NOMO-1 treated with DMSO at 0.1 percent for 48 hours (cell line): Measurements from ENCODE around the gene RASAL2.
"Not testable (repeated sequence)": the region's sequence is repeated elsewhere in the genome, so short reads cannot be mapped to it uniquely, and the experiment has no call there.

Experiments
- DNase-seq: peaks from one replicate; lab custom pipeline; 2025; ENCODE audit not compliant: unreplicated experiment; lab: John Stamatoyannopoulos, UW

Gene RASAL2

DNA sequence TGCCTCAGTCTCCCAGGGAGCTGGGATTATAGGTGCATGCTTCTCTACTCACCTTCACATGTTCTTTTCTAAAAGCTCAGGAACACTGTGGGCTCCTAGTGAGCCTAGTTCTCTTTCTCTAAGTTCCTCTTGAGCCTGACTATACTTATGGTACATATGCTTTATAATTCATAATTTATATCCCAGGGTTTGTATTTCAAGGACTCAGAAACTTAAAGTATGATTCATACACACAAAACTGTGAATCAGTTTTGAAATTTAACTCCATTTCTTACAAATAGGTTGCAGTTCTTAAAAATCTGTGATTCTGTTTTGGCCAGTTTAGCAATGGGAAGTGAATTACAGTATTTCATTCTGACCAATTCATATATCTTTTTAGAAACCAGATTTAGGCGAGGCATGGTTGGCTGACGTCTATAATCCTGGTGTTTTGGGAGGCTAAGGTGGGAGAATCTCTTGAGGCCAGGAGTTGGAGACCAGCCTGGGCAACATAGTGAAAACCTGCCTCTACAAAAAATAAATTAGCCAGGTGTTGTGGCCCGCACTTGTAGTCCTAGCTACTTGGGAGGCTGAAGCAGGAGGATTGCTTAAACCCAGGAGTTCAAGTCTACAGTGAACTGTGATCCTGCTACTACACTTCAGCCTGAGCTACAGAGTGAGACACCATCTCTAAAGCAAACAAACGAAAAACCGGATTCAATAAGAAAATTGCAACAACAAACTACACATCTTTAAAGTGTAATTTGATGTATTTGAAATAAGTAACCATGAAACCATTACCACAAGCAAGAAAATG is 15.6 kb downstream of the RASAL2 start:
- no peak for DNase-seq

DNA sequence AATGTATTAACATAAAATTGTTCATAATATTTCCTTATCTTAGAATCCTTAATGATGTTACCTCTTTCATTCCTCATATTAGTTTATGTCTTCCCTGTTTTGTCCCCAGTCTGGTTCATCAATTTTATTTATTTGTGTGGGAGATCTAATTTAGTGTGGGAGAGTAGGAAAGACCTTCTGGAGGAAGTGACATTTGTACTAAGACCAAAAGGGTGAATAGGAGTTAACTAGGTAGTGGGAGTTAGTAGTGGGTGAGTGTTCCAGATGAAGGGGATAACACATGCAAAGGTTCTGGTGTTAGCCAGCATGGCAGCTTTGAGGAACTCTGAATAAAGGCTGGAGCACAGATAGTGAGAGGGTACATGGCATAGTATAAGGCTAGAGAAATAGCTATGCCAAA is 21.4 kb downstream of the RASAL2 start:
- DNase-seq = no peak

DNA sequence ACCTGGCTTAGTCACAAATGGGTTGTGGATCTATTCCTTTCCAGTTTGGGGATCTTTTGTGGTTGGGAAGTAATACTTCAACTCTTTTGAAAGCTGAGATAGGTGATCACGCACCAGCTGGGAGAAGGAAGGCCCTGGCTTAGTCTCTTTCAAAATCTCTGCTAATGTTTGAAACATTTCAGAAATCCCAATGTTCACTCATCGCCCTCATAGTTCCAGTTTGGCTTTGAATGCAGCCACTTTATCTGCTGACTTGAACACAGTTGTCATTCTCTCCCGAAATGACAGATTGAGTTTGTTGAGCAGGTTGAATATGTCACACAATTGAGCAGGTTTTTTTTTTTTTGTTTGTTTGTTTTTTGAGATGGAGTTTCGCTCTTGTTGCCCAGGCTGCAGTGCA is 24.6 kb downstream of the RASAL2 start:
- DNase-seq = no peak

GRCh38 chr1:178119628-178120027 is 25.7 kb downstream of the RASAL2 start:
- peak; percentile 99 for DNase-seq

GRCh38 chr1:178120088-178120487 is 26.2 kb downstream of the RASAL2 start:
- peak; percentile 38 for DNase-seq

GRCh38 chr1:178120520-178121052 is 26.7 kb downstream of the RASAL2 start:
- not testable (repeated sequence) for DNase-seq

DNA sequence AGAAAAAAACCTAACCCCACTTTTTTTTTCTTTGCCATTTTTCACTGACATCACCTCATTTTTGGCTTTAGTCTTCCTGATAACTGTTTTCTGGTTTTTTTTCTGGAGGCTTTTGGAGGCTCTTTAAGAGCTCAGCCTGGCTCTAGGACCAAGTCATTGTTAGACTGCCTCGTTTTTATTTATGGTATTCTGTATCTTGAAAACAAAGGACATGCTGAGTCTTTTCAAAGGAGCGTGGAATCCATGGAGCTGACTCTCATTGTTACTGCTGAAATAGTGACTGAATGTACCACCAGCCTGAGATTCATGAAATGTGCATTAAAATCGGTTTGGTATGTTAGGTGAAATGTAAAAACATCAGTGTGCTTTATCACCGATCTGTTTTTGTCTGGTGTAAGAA is 28.0 kb downstream of the RASAL2 start:
- no peak for DNase-seq

- peak; percentile 25 for DNase-seq
Observed at GRCh38 chr1:178122283-178122682, 28.4 kb downstream of the RASAL2 start.

DNA sequence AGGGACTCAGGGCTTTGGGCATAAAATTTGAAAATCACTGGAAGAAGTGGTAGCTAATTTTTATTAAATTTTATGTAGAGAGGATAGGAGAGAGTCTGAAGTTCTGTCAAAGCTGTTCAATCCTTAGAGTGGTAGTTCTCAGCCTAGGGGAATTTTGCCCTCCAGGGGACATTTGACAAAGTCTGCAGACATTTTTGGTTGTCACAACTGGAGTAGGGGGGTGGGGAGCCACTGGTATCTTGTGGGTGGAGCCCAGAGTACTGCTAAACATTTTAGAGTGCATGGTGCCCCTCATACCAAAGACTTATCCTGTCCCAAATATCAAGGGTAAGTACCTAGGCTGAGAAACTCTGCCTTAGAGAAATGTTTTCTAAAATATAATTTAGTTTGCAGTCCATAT is 30.2 kb downstream of the RASAL2 start:
- no peak for DNase-seq

GRCh38 chr1:178126261-178126660 is 32.4 kb downstream of the RASAL2 start:
- DNase-seq = no peak

- DNase-seq = peak; percentile 3
Observed at GRCh38 chr1:178126741-178127185, 32.9 kb downstream of the RASAL2 start.

GRCh38 chr1:178127482-178128191 is 33.7 kb downstream of the RASAL2 start:
- DNase-seq = no peak

DNA sequence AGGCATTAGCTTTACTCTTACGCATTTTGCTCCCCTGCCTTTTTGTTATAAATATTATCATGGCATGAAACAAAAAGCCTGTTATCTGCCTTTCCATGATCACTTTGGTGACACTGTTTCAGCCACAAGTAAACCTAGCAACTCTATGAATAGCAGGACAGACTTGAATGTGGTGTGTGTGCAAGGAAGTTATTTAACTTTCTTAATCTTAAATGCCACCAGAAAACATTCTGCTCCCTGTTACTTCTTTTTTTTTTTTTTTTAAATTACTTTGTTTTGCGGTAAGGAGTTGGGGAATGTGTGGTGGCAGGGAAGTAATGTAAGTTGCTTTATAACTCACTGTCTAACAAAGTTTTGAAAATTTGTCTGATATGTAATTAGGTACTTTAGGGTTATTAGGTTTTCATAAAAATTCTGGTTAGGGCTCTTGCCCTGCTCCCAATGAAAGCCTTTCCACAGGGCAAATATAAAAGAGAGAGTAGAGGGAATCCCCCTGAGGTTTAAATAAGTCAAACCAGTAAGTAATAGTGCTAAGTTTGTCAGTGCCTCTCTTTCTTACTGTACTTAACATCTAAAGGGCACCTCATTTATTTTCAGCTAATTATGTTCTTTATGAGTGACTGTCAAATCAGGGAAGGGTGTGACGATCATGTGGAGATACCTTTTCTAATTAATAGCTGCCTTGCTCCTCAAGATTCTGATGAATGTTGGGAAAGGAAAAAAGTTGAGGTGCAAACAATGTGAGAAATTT is 39.5 kb downstream of the RASAL2 start:
- no peak for DNase-seq

DNA sequence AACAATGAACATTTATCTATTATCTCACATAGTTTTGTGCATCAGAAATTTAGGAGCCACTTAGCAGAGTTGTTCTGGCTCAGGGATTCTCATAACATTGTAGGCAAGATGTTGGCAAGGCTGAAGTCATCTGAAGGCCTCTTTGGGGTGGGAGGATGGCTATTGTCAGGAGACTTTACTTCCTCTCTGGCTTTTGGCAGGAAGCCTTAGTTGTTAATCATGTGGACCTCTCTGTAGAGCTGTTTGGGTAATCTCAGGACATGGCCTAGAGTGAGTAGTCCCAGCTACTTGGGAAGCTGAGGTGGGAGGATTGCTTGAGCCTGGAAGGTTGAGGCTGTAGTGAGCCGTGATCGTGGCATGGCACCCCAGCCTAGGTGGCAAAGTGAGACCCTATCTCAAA is 40.2 kb downstream of the RASAL2 start:
- DNase-seq = peak; percentile 78

GRCh38 chr1:178137238-178137637 is 43.3 kb downstream of the RASAL2 start:
- DNase-seq = peak; percentile 9

DNA sequence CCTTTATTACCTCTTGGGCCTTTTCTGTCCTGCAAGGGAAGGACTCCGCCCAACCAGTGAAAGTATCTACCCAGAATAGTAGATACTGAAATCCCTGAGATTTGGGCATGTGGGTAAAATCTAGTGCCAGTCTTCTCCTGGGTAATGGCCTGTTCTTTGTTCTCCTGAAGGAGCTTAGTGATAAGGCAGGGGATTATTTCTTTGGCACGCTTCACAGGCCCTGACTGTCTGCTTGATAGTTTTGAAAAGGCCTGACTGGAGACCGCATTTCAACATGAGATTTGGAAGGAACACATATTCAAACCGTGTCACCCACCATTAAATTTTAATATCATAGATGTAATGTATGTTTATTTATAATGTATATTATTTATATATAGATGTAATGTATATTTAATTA is 48.9 kb downstream of the RASAL2 start:
- no peak for DNase-seq

- DNase-seq = peak; percentile 29
Observed at GRCh38 chr1:178143730-178144690, 50.1 kb downstream of the RASAL2 start.

DNA sequence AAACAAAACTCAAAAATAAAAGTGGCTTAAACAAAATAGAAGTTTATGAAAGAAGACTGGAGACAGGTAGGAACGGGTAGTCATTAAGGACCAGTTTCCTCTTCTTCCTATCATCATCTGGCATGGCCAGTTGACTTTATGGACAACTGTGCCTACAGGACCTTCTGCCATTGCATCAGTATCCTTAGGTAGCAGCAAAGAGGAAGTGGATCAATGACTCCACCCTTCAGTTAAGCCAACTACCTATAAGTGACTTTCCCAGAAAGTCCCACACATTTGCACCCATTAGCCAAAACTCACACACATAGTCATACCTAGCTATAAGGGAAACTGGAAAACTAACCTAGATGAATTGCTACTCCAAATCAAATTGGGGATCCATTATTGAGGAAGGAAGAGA is 51.7 kb downstream of the RASAL2 start:
- DNase-seq = peak; percentile 18

DNA sequence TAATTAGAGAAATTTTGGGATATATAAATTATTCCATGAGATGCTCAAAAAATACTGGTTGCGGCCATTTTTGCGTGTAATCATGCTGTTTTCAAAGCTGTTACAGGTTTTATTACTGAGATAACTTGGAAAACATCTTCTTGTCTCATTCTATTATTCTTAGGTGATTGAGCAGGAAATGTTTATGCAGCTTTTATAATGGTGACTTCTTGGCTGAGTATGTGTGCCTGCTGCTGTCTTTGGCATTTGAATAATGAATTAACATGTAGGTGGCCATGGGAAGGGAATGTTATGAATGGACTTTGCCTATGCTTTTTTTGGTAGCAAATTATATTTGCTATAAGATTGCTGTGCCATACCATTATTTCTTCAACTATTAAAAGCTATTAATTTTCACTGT is 52.5 kb downstream of the RASAL2 start:
- no peak for DNase-seq

DNA sequence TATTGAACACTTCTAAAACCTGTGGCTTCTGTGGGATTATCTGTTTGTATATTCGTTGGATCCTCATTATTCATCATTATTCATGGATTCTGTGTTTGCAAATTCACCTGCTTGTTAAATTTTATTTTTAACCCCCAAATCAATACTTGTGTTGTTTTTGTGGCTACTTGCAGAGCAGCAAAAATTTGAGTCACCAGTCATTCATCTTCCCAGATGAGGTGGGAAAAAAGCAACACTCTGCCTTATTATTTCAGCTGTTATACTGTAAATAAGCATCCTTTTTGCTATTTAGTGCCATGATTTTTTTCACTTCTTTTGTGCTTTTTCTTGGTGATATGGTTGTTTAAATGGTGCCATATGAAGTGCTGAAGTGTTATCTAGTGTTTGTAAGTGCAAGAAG is 56.7 kb downstream of the RASAL2 start:
- no peak for DNase-seq
